HG03558 (cell line): ENCODE data around the gene RAB11FIP2.

Experiments used
- ATAC-seq: cut with Tn5 transposase; IDR thresholded peaks from one replicate; pipeline ENCODE4 v1.9.1; 2021; ENCODE audit warnings: moderate number of reproducible peaks; ENCODE audit not compliant: unreplicated experiment; ENCODE audit errors: extremely low read depth

The RAB11FIP2 gene

GRCh38 chr10:117988814-117989213 is 57.9 kb downstream of the RAB11FIP2 start:
- ATAC-seq = no peak

GRCh38 chr10:117987244-117987909 is 59.4 kb downstream of the RAB11FIP2 start:
- no peak for ATAC-seq

GRCh38 chr10:117983961-117984360 is 62.8 kb downstream of the RAB11FIP2 start:
- no peak for ATAC-seq

- no peak for ATAC-seq
Observed at GRCh38 chr10:117980755-117981702, 65.7 kb downstream of the RAB11FIP2 start.

GRCh38 chr10:117980216-117980615 is 66.5 kb downstream of the RAB11FIP2 start:
- no peak for ATAC-seq

- ATAC-seq = no peak
Observed at GRCh38 chr10:117972168-117972837, 74.4 kb downstream of the RAB11FIP2 start.

GRCh38 chr10:117970962-117971361 is 75.8 kb downstream of the RAB11FIP2 start:
- no peak for ATAC-seq

- no peak for ATAC-seq
Observed at GRCh38 chr10:117969592-117969991, 77.1 kb downstream of the RAB11FIP2 start.

- ATAC-seq = no peak
Observed at GRCh38 chr10:117968354-117969182, 78.2 kb downstream of the RAB11FIP2 start.

GRCh38 chr10:117967149-117967650 is 79.5 kb downstream of the RAB11FIP2 start:
- no peak for ATAC-seq

- ATAC-seq = no peak
Observed at GRCh38 chr10:117965984-117966383, 80.8 kb downstream of the RAB11FIP2 start.

GRCh38 chr10:117964536-117964935 is 82.2 kb downstream of the RAB11FIP2 start:
- ATAC-seq = no peak

GRCh38 chr10:117960345-117960935 is 86.3 kb downstream of the RAB11FIP2 start:
- ATAC-seq = no peak

- ATAC-seq = no peak
Observed at GRCh38 chr10:117956972-117957371, 89.8 kb downstream of the RAB11FIP2 start.

GRCh38 chr10:117955176-117955575 is 91.6 kb downstream of the RAB11FIP2 start:
- no peak for ATAC-seq
